Stimulated activated CD8-positive, alpha-beta memory T cell treated with anti-CD3 and anti-CD28 coated beads, Interleukin-15, amount 100 ng/mL, for 1 hour (primary cell): ENCODE data around the gene CCDC89.

Experiments used
- DNase-seq: peaks from one replicate; pipeline ENCODE4 v3.0.0-alpha.2; 2020; ENCODE audit warnings: low read depth

The CCDC89 gene

GRCh38 chr11:85685820-85686459 is at the start of gene CCDC89:
Gene CCDC89, minus strand, starts transcription at chr11:85686195. Its CDS starts 65 bp downstream, at chr11:85686130.
- no peak for DNase-seq

GRCh38 chr11:85732965-85733364 is 47.0 kb upstream of the CCDC89 start:
- DNase-seq = no peak

GRCh38 chr11:85726381-85726780 is 40.4 kb upstream of the CCDC89 start:
- no peak for DNase-seq

- DNase-seq = no peak
Observed at GRCh38 chr11:85725510-85726258, 39.7 kb upstream of the CCDC89 start.

- no peak for DNase-seq
Observed at GRCh38 chr11:85724748-85725465, 38.9 kb upstream of the CCDC89 start.

GRCh38 chr11:85723088-85723487 is 37.1 kb upstream of the CCDC89 start:
- DNase-seq = no peak

GRCh38 chr11:85721191-85721590 is 35.2 kb upstream of the CCDC89 start:
- no peak for DNase-seq

- DNase-seq = no peak
Observed at GRCh38 chr11:85718991-85719807, 33.2 kb upstream of the CCDC89 start.

GRCh38 chr11:85718126-85718943 is 32.3 kb upstream of the CCDC89 start:
- DNase-seq = no peak

GRCh38 chr11:85717429-85717828 is 31.4 kb upstream of the CCDC89 start:
- DNase-seq = no peak

- DNase-seq = no peak
Observed at GRCh38 chr11:85712953-85713352, 27.0 kb upstream of the CCDC89 start.

GRCh38 chr11:85710917-85711316 is 24.9 kb upstream of the CCDC89 start:
- DNase-seq = no peak

- DNase-seq = no peak
Observed at GRCh38 chr11:85709941-85710702, 24.1 kb upstream of the CCDC89 start.

GRCh38 chr11:85705800-85706199 is 19.8 kb upstream of the CCDC89 start:
- DNase-seq = no peak

GRCh38 chr11:85704967-85705366 is 19.0 kb upstream of the CCDC89 start:
- DNase-seq = no peak

GRCh38 chr11:85699957-85700741 is 14.2 kb upstream of the CCDC89 start:
- no peak for DNase-seq

- DNase-seq = no peak
Observed at GRCh38 chr11:85698195-85698594, 12.2 kb upstream of the CCDC89 start.

- DNase-seq = no peak
Observed at GRCh38 chr11:85697747-85698146, 11.8 kb upstream of the CCDC89 start.

- DNase-seq = no peak
Observed at GRCh38 chr11:85695546-85695945, 9.6 kb upstream of the CCDC89 start.
